ENCODE measurements around the gene DNAJC24. TPM values are rescaled to one million over a fixed set of nuclear protein-coding genes. Genes with fewer than 3 reads are reported as not detected.

The DNAJC24 gene
- total and polyA plus RNA-seq, 5 donors, result 8.5 to 19.0 (median 15.7) TPM

- no peak for ATAC-seq
- 81% methylated on average over 3 of the region's 3 CpGs for WGBS
- no peaks in the 10 kb centered on the region for H3K9me3 ChIP-seq (ENCODE audit: control insufficient read depth, low read length)
- intact Hi-C loops (cut with DNase I), result no loop called here
- no peaks in the 10 kb centered on the region for H3K4me1 ChIP-seq (ENCODE audit: control insufficient read depth, insufficient read depth, low read length)
- no peak overlapping the region for H3K27ac ChIP-seq (ENCODE audit: low read length)
- H3K27me3 ChIP-seq (ENCODE audit: control insufficient read depth, insufficient read depth), result no peaks in the 10 kb centered on the region
- H3K4me3 ChIP-seq (ENCODE audit: low read length), result no peak overlapping the region
- no peak for DNase-seq
Measured at GRCh38 chr11:31443802-31444201, 74.1 kb downstream of the DNAJC24 start.

DNA sequence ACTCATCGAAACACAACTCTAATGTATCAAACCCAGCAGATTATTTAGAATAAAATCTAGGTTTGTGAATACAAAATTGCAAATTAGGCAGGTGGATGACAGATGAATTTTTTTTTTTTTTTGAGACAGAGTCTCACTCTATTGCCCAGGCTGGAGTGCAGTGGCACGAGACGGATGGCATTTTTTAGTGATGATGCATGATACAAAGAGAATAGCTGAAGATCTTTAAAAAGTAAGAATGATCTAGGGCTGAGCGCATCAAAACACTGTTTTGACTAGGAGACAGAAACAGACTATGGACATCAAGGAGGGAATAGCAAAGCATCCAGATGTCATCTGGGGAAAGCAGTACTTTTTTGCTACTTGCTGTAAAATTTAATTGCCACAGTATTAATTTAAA is 76.0 kb downstream of the DNAJC24 start:
- ATAC-seq, result no peak
- H3K27me3 ChIP-seq (ENCODE audit: control insufficient read depth, insufficient read depth), result no peaks in the 10 kb centered on the region
- DNase-seq, result no peak
- H3K4me1 ChIP-seq (ENCODE audit: control insufficient read depth, insufficient read depth, low read length), result no peaks in the 10 kb centered on the region
- 97% methylated on average over 4 of the region's 4 CpGs for WGBS
- no peak overlapping the region for H3K4me3 ChIP-seq (ENCODE audit: low read length)
- H3K27ac ChIP-seq (ENCODE audit: low read length), result no peak overlapping the region
- no peaks in the 10 kb centered on the region for H3K9me3 ChIP-seq (ENCODE audit: control insufficient read depth, low read length)
- intact Hi-C loops (cut with DNase I), result no loop called here

DNA sequence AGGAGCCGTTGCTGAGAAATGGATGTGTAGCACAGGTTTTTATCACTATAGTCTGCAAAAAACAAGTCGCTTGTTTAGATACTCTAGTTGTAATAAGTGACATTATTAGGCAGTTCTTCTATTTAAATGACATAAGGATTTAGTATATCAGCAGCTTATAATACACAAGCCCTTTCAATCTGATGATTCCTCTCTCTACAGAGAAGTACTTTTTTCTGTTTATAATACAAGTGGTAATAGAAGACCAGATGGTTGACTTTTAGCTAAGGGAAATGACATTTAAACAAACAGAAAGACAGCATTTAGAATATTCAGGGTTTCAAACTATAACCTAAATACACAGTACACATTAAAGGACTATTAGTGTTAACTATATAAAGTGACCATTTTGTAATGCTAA is 79.4 kb downstream of the DNAJC24 start:
- Histone ChIP-seq H3K9me3 (ENCODE audit: control insufficient read depth, low read length) (no peaks in the 10 kb centered on the region), H3K4me1 (ENCODE audit: control insufficient read depth, insufficient read depth, low read length) (no peaks in the 10 kb centered on the region), H3K27me3 (ENCODE audit: control insufficient read depth, insufficient read depth) (no peaks in the 10 kb centered on the region), H3K4me3 (ENCODE audit: low read length) (no peak overlapping the region), H3K27ac (ENCODE audit: low read length) (no peak overlapping the region)
- ATAC-seq, result no peak
- DNase-seq, result no peak
- intact Hi-C loops (cut with DNase I), result no loop called here
- 75% methylated on average over 2 of the region's 2 CpGs for WGBS

GRCh38 chr11:31450841-31451240 is 81.2 kb downstream of the DNAJC24 start:
- WGBS, result 99% methylated on average over 1 of the region's 1 CpG
- no peak for DNase-seq
- no peak overlapping the region for H3K4me3 ChIP-seq (ENCODE audit: low read length)
- no peak for ATAC-seq
- intact Hi-C loops (cut with DNase I), result no loop called here
- H3K4me1 ChIP-seq (ENCODE audit: control insufficient read depth, insufficient read depth, low read length), result no peaks in the 10 kb centered on the region
- H3K9me3 ChIP-seq (ENCODE audit: control insufficient read depth, low read length), result no peaks in the 10 kb centered on the region
- no peaks in the 10 kb centered on the region for H3K27me3 ChIP-seq (ENCODE audit: control insufficient read depth, insufficient read depth)
- H3K27ac ChIP-seq (ENCODE audit: low read length), result no peak overlapping the region

DNA sequence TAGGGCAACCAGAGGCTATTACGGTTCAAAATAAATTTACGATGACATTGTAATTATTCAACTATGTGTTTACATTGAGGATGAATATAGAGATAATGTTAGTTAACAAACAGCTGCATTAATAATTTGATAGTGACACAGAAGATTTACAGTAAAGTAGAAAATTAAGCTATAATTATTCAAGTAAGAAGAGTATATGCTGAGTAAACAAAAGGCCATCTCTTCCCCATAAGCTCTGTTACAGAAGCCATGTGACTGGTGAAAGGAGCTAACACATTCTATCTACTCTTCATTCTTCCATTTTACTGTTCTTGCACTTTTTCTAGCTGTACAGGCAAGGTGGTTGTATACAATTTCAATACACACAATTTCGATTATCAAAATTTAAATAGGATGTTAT is 85.5 kb downstream of the DNAJC24 start:
- DNase-seq (no peak), ATAC-seq (no peak)
- intact Hi-C loops (cut with DNase I), result no loop called here
- no peak overlapping the region for H3K27ac ChIP-seq (ENCODE audit: low read length)
- no peak overlapping the region for H3K4me3 ChIP-seq (ENCODE audit: low read length)
- no peaks in the 10 kb centered on the region for H3K9me3 ChIP-seq (ENCODE audit: control insufficient read depth, low read length)
- no peaks in the 10 kb centered on the region for H3K4me1 ChIP-seq (ENCODE audit: control insufficient read depth, insufficient read depth, low read length)
- H3K27me3 ChIP-seq (ENCODE audit: control insufficient read depth, insufficient read depth), result no peaks in the 10 kb centered on the region
- WGBS, result 95% methylated on average over 3 of the region's 3 CpGs

DNA sequence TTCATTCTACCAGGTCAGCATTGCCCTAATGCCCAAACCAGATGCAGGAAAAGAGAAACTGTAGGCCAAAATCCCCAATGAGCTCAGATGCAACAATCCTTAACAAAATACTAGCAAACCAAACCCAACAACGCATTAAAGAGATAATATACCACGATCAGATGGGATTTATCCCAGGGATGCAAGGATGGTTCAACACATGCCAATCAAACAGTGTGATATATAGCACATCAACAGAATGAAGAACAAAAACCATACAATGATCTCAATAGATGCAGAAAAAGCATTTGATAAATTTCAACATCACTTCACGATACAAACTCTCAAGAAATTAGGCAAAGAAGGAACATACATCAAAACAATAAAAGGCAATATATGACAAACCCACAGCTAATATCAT is 94.8 kb downstream of the DNAJC24 start:
- 97% methylated on average over 3 of the region's 3 CpGs for WGBS
- no peak overlapping the region for H3K27ac ChIP-seq (ENCODE audit: low read length)
- DNase-seq, result no peak
- no peaks in the 10 kb centered on the region for H3K27me3 ChIP-seq (ENCODE audit: control insufficient read depth, insufficient read depth)
- intact Hi-C loops (cut with DNase I), result no loop called here
- no peaks in the 10 kb centered on the region for H3K4me1 ChIP-seq (ENCODE audit: control insufficient read depth, insufficient read depth, low read length)
- no peak overlapping the region for H3K4me3 ChIP-seq (ENCODE audit: low read length)
- H3K9me3 ChIP-seq (ENCODE audit: control insufficient read depth, low read length), result no peaks in the 10 kb centered on the region
- ATAC-seq, result no peak

- ATAC-seq (no peak), DNase-seq (no peak)
- H3K4me3 ChIP-seq (ENCODE audit: low read length), result no peak overlapping the region
- no peaks in the 10 kb centered on the region for H3K9me3 ChIP-seq (ENCODE audit: control insufficient read depth, low read length)
- no peak overlapping the region for H3K27ac ChIP-seq (ENCODE audit: low read length)
- H3K4me1 ChIP-seq (ENCODE audit: control insufficient read depth, insufficient read depth, low read length), result no peaks in the 10 kb centered on the region
- intact Hi-C loops (cut with DNase I), result no loop called here
- H3K27me3 ChIP-seq (ENCODE audit: control insufficient read depth, insufficient read depth), result no peaks in the 10 kb centered on the region
Measured at GRCh38 chr11:31474083-31474482, 104.4 kb downstream of the DNAJC24 start.

GRCh38 chr11:31477528-31478222 is 108.0 kb downstream of the DNAJC24 start:
- intact Hi-C loops (cut with DNase I), result no loop called here
- Histone ChIP-seq H3K27ac (ENCODE audit: low read length) (no peak overlapping the region), H3K27me3 (ENCODE audit: control insufficient read depth, insufficient read depth) (no peaks in the 10 kb centered on the region), H3K9me3 (ENCODE audit: control insufficient read depth, low read length) (no peaks in the 10 kb centered on the region), H3K4me3 (ENCODE audit: low read length) (no peak overlapping the region), H3K4me1 (ENCODE audit: control insufficient read depth, insufficient read depth, low read length) (no peaks in the 10 kb centered on the region)
- WGBS, result 88% methylated on average over 6 of the region's 6 CpGs
- DNase-seq (no peak), ATAC-seq (no peak)

GRCh38 chr11:31478223-31478590 is 108.5 kb downstream of the DNAJC24 start:
- ATAC-seq (no peak), DNase-seq (no peak)
- intact Hi-C loops (cut with DNase I), result no loop called here
- H3K9me3 ChIP-seq (ENCODE audit: control insufficient read depth, low read length), result no peaks in the 10 kb centered on the region
- H3K4me1 ChIP-seq (ENCODE audit: control insufficient read depth, insufficient read depth, low read length), result no peaks in the 10 kb centered on the region
- 92% methylated on average over 2 of the region's 2 CpGs for WGBS
- no peak overlapping the region for H3K27ac ChIP-seq (ENCODE audit: low read length)
- H3K4me3 ChIP-seq (ENCODE audit: low read length), result no peak overlapping the region
- H3K27me3 ChIP-seq (ENCODE audit: control insufficient read depth, insufficient read depth), result no peaks in the 10 kb centered on the region

DNA sequence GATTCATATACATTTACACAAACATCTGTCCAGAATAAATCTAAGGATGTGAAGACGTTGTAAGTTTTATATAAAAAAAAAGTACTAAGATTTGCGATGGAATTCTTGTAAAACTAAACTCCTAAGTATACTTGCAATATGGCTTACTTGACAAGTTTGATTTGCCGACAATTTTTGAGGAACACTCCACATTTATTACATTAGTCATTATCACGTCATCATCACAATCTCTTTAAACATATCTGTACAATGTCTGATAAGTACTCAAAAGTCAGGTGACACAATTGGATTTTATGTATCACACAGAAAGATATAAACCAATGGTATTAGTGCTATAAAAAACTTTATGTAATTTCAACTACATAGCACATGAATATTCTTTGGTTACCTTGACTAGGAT is 109.4 kb downstream of the DNAJC24 start:
- H3K9me3 ChIP-seq (ENCODE audit: control insufficient read depth, low read length), result no peaks in the 10 kb centered on the region
- DNase-seq (no peak), ATAC-seq (no peak)
- WGBS, result 93% methylated on average over 4 of the region's 4 CpGs
- H3K4me3 ChIP-seq (ENCODE audit: low read length), result no peak overlapping the region
- no peak overlapping the region for H3K27ac ChIP-seq (ENCODE audit: low read length)
- H3K27me3 ChIP-seq (ENCODE audit: control insufficient read depth, insufficient read depth), result no peaks in the 10 kb centered on the region
- intact Hi-C loops (cut with DNase I), result no loop called here
- H3K4me1 ChIP-seq (ENCODE audit: control insufficient read depth, insufficient read depth, low read length), result no peaks in the 10 kb centered on the region

DNA sequence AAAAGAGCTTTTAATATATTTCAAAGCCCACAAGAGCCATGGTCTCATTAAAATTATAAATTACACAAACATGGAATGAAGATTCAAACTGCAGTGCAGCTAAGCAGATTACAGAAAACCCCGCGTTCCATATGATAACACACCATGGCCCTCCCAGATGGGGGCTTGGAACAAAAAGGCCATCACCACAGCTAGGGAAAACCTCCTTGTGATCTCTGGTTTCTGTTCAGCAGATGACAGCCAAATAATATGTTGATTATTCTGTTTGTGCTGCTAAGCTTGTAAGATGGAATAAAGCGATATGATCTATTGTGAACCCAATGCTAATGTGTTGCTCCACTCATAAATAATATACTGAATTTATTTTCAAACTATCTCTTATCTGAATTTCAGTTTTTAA is 111.3 kb downstream of the DNAJC24 start:
- intact Hi-C loops (cut with DNase I), result loop anchor here in 1 of 4 donors (10.0 kb wide), 1 partner anchor 394 kb away; no protein-coding TSS in a partner anchor
- DNase-seq (no peak), ATAC-seq (no peak)
- 78% methylated on average over 3 of the region's 3 CpGs for WGBS
- Histone ChIP-seq H3K27me3 (ENCODE audit: control insufficient read depth, insufficient read depth) (no peaks in the 10 kb centered on the region), H3K27ac (ENCODE audit: low read length) (no peak overlapping the region), H3K4me3 (ENCODE audit: low read length) (no peak overlapping the region), H3K9me3 (ENCODE audit: control insufficient read depth, low read length) (no peaks in the 10 kb centered on the region), H3K4me1 (ENCODE audit: control insufficient read depth, insufficient read depth, low read length) (no peaks in the 10 kb centered on the region)

All from right cardiac atrium (tissue), 5 donors.